ENCODE data around the gene ACADVL. TPM values are rescaled to one million over a fixed set of nuclear protein-coding genes. Genes with fewer than 3 reads are reported as not detected.

The ACADVL gene
- total and polyA plus RNA-seq, 2 of the 4 experiments (the other 2 are of a cell fraction): 139 to 752 TPM

GRCh38 chr17:7234083-7234951, 14.6 kb downstream of the ACADVL start, which contains the start of gene DVL2:
Gene DVL2 (minus strand): TSS chr17:7234517. CDS start chr17:7234262, 255 bp downstream.
- Histone ChIP-seq H3K4me3 (ENCODE audit: insufficient read depth, low read depth, low read length) (peak within 1 kb of the TSS; percentile 94), H3K36me3 (ENCODE audit: control insufficient read depth, insufficient read depth, low read length) (peaks cover 36% of the 10 kb centered on the region), H3K4ac (ENCODE audit: low read depth, low read length) (peak within 1 kb of the TSS; percentile 98), H3K4me2 (ENCODE audit: low read depth, low read length) (peak within 1 kb of the TSS; percentile 97), H3K79me1 (ENCODE audit: low read depth in 1 of 2, low read length in 2 of 2) (peaks cover 15 to 78% of the 10 kb centered on the region in 2 experiments), H4K8ac (ENCODE audit: low read depth in 2 of 2, low read length in 2 of 2) (peak within 1 kb of the TSS; percentile 69 to 87), H3K18ac (ENCODE audit: low read depth, low read length) (peak within 1 kb of the TSS; percentile 77), H3K9me1 (ENCODE audit: insufficient read depth, low read length) (peaks cover 9% of the 10 kb centered on the region), H4K20me1 (ENCODE audit: insufficient read depth, low read length) (peaks cover 53% of the 10 kb centered on the region), H3K9me3 (ENCODE audit: control insufficient read depth, insufficient read depth, low read length) (no peaks in the 10 kb centered on the region), H2BK20ac (ENCODE audit: low read depth, low read length) (no peak within 1 kb of the TSS), H3K27ac (ENCODE audit: insufficient read depth, low read length) (peak within 1 kb of the TSS; percentile 92), H3K9ac (ENCODE audit: low read depth, low read length) (peak within 1 kb of the TSS; percentile 99), H3K14ac (replicated peaks; ENCODE audit: low read depth, low read length) (peak within 1 kb of the TSS; percentile 99), H2AK5ac (ENCODE audit: low read depth, low read length) (peak within 1 kb of the TSS; percentile 97), H2BK15ac (ENCODE audit: low read depth, low read length) (0 out of 3 replicates have a peak within 1 kb of the TSS, but pooled peaks have one; percentile 2), H2AFZ (replicated peaks; ENCODE audit: low read length, poor library complexity) (peak within 1 kb of the TSS; percentile 97), H3K23ac (ENCODE audit: low read depth, low read length) (peak within 1 kb of the TSS; percentile 99), H2BK5ac (ENCODE audit: low read depth, low read length, poor library complexity, severe bottlenecking) (peak within 1 kb of the TSS; percentile 92), H4K91ac (ENCODE audit: insufficient read depth, low read depth, low read length) (peak within 1 kb of the TSS; percentile 91), H3K27me3 (ENCODE audit: control insufficient read depth, insufficient read depth, low read length) (no peaks in the 10 kb centered on the region), H3K56ac (ENCODE audit: extremely low read depth, insufficient read depth, low read length) (peak within 1 kb of the TSS; percentile 86), H2BK120ac (ENCODE audit: low read depth, low read length) (peak within 1 kb of the TSS; percentile 40; the same call in 1 of the 2 replicates), H2AK9ac (replicated peaks; ENCODE audit: low read depth, low read length, poor library complexity) (peak within 1 kb of the TSS; percentile 99), H3K4me1 (ENCODE audit: control insufficient read depth, insufficient read depth, low read length) (peaks cover 5% of the 10 kb centered on the region), H4K5ac (ENCODE audit: low read depth, low read length) (peak within 1 kb of the TSS; percentile 90)
- intact Hi-C loops (cut with micrococcal nuclease) (loop anchor here (2.0 kb wide), 1 partner anchor 14 kb away; no protein-coding TSS in a partner anchor), dilution Hi-C loops (cut with HindIII; ENCODE audit: low sequenced_read_pairs, unreplicated experiment) (no loop called here), in situ Hi-C loops (cut with MboI; ENCODE audit: low sequenced_read_pairs) (loop anchor here (25.0 kb wide), 1 partner anchor 928 kb away; the partner anchor contains the start of genes PER1 and VAMP2)
- BruUV-seq (replicated peaks): no TSS peak
- CTCF ChIA-PET: no interaction called here
- ATAC-seq (ENCODE audit: low read depth): peak; percentile 52
- WGBS, 2 experiments (ENCODE audit: extremely low coverage in 2 of 2, insufficient read length in 1 of 2): 1% methylated on average over 19 of the region's 72 CpGs; no CpG with 5 or more reads in 1 of the 2 experiments
- peak; percentile 94 for DNase-seq
- POLR2A ChIA-PET (ENCODE audit: unreplicated experiment): interaction anchor here (1.0 kb wide), 2 partner anchors 10 to 13 kb away, joined by 3 to 4 read pairs; no protein-coding TSS in a partner anchor
- TF ChIP-seq MAFK (IDR thresholded peaks at IDR 0.05; ENCODE audit: low read depth, low read length): no peak
- no peak; the same call in none of the 2 replicates for TF ChIP-seq MXI1 (IDR thresholded peaks at IDR 0.05; ENCODE audit: borderline replicate concordance, low read depth, low read length)
- no peak for TF ChIP-seq CEBPB (IDR thresholded peaks at IDR 0.05; ENCODE audit: low read depth, low read length)
- no peak; the same call in 1 of the 2 replicates for TF ChIP-seq POLR2A (IDR thresholded peaks at IDR 0.05; ENCODE audit: low read depth, low read length)
- no peak for TF ChIP-seq CTCF (conservative IDR thresholded peaks at IDR 0.05; ENCODE audit: low read depth, low read length)
- no peak for TF ChIP-seq CHD1 (IDR thresholded peaks at IDR 0.05; ENCODE audit: low read depth, low read length)
- TF ChIP-seq NFE2L2 (IDR thresholded peaks at IDR 0.05; ENCODE audit: low read depth, low read length): no peak
- TF ChIP-seq RAD21 (IDR thresholded peaks at IDR 0.05; ENCODE audit: low read length): no peak
- no peak for TF ChIP-seq RFX5 (IDR thresholded peaks at IDR 0.05; ENCODE audit: low read depth, low read length)
- TF ChIP-seq BHLHE40 (IDR thresholded peaks at IDR 0.05; ENCODE audit: low read depth, low read length): peak; percentile 95
- peak; percentile 88; the same call in 1 of the 2 replicates for TF ChIP-seq MAZ (IDR thresholded peaks at IDR 0.05; ENCODE audit: borderline replicate concordance, low read depth, low read length)
- TF ChIP-seq ELK1 (IDR thresholded peaks at IDR 0.05; ENCODE audit: borderline replicate concordance, low read depth, low read length): no peak
- no peak for TF ChIP-seq SMC3 (IDR thresholded peaks at IDR 0.05; ENCODE audit: low read depth, low read length)
- TF ChIP-seq FOS (IDR thresholded peaks at IDR 0.05; ENCODE audit: low read depth, low read length): peak; percentile 100

All from IMR-90 (cell line).